ENCODE results near the gene CAAP1.
"Not testable (repeated sequence)": the region's sequence is repeated elsewhere in the genome, so short reads cannot be mapped to it uniquely, and the experiment has no call there.

CAAP1 gene

GRCh38 chr9:26828391-26828955 is 64.1 kb downstream of the CAAP1 start:
- DNase-seq, result not testable (repeated sequence)

DNA sequence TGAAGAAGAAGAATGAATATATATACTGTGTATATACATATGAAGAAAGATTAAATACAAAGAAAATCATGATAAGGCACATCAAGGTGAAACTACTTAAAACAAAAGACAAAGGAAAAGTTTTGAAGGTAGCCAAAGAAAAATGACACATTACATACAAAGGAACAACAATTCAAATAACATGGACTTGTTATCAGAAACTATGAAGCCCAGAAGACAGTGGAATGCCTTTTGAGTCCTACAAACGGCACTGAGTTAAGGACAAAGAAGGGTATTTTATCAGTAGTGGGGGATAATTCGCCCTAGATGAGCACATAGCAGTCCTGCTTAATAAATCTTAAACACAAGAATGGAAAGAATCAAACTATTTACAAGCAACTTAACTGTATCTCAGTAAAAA is 77.8 kb downstream of the CAAP1 start:
- DNase-seq, result no peak

DNA sequence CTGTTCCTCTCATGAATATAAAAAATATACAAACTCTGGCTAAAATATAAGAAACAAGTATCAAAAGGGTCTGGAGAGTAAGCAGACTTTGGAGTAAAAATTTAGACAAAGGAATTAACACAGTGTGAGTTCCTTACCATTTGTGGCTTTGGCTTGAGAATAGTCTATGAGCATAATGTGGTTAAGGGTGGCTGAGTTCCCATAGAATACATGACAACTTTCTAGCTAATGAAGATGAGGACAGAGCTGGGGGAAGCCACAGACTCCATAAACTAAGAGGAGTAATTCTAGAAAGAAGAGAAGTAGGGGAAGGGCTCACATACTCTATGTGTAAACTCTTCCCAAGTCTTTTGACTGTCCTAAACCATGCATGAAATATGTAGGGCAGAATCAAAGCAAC is 79.4 kb downstream of the CAAP1 start:
- DNase-seq, result peak; percentile 4

- no peak for DNase-seq
Observed at GRCh38 chr9:26812217-26812616, 80.4 kb downstream of the CAAP1 start.

DNA sequence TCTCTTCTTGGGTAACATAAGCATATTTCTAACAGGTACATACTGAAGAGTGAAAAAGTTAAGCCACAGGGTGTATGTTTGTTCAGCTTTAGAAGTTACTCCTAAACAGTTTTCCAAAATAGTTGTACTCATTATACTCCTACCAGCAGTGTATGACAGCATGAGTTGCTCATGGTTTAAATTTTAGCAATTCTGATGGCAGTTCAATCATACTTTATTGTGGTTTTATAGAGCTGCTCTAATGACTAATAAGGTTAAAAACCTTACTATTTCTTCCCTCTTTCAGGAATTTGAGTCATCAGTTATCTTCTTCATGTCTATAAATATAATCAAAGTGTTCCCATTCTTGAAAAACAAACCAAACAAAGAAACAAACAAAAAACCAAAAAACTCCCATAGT is 81.5 kb downstream of the CAAP1 start:
- no peak for DNase-seq

DNA sequence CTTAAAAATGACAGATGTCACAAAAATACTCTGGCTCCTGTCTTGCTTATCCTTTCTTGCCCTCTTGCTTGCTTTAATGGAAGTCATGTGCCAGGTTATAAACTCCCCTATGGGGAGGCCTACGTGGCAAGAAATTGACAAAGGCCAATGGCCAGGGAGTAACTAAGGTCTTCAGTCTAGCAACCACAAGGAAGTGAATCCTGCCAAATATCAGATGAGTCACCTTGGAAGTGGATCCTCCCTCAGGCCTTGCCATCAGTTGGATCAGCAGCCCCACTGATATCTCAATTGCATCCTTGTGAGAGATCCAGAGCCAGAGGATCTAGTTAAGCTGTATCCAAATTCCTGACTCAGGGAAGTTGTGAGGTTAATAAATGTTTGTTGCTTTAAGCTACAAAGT is 82.8 kb downstream of the CAAP1 start:
- no peak for DNase-seq

- no peak for DNase-seq
Observed at GRCh38 chr9:26807161-26807560, 85.4 kb downstream of the CAAP1 start.

- no peak for DNase-seq
Observed at GRCh38 chr9:26802921-26803320, 89.7 kb downstream of the CAAP1 start.

- no peak for DNase-seq
Observed at GRCh38 chr9:26801772-26802171, 90.8 kb downstream of the CAAP1 start.

- no peak for DNase-seq
Observed at GRCh38 chr9:26800322-26800721, 92.3 kb downstream of the CAAP1 start.

DNA sequence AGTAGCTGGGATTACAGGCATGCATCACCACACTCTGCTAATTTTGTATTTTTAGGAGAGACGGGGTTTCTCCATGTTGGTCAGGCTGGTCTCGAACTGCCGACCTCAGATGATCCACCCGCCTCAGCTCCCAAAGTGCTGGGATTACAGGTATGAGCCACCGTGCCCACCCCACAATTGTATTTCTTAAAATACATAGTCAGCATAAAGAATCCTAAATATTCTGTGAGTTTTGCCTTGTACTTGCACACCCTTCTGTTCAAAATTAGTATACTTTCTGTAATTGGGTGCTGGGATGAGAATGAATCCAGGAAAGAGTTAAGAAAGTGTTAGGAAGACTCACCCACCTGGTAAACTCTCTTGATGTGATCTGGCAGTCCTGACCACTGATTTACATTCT is 101.3 kb downstream of the CAAP1 start:
- no peak for DNase-seq

All from NCI-H187 treated with DMSO at 0.1 percent for 48 hours (cell line).